ENCODE results near the gene ZBTB44.
"Not testable (repeated sequence)": the region's sequence is repeated elsewhere in the genome, so short reads cannot be mapped to it uniquely, and the experiment has no call there.

Gene ZBTB44

GRCh38 chr11:130314750-130315285, at the start of gene ZBTB44:
ZBTB44 (minus strand) TSS chr11:130314917; CDS start chr11:130261873, 53,044 bp downstream.
- peak; percentile 91 for DNase-seq

DNA sequence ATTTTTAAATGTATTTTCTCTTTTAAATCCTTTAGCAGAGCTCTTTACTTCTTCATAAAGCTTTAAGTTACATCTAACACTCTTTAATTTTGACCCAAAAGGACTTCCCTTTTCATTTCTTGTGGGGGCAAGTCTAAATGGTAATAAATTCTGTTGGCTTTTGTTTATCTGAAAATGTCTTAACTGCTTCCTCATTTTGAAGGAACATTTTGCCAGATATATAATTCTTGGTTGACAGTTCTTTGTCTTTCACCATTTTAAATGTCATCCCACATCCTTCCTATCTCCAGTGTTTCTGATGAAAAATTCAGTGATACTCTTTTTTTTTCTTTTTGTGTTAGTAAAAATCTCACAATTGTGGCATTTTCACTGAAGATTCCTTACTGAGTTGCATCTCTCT, 44.7 kb upstream of the ZBTB44 start:
- DNase-seq: no peak

DNA sequence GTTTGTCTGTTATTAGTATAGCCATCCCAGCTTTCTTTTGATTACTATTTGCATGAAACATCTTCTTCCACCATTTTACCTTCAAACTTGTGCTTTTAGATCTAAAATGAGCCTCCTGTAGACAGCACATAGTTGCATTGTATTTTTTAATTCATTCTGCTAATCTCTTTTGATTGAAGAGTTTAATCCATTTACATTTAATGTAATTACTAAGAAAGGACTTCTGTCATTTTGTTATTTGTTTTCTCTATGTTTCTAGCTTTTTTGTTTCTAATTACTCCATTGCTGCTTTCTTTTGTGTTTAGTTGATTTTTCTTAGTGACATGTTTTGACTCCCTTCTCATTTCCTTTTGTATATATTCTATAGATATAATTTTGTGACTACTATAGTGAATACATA, 43.7 kb upstream of the ZBTB44 start:
- no peak for DNase-seq

GRCh38 chr11:130347261-130347660, 32.5 kb upstream of the ZBTB44 start:
- no peak for DNase-seq

DNA sequence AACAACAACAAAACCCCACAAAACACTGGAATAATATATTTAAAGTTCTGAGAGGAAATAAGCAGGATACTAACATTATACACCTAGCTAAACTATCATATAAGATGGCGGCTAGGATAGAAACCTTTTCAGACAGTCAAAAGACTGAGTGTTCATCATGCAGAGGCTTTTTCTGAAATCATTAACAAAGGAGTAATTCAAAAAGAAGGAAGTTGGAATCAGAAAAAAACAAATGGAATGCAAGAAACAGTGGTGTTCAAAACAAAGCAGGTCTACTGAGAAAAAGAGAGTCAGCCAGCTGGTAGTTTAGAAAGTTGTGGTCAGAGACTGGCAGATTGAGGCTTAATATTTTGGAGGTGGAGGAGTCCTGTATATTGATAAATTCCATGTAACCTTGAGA, 30.1 kb upstream of the ZBTB44 start:
- no peak for DNase-seq

- DNase-seq: no peak
These were observed 26.1 kb upstream of the ZBTB44 start for GRCh38 chr11:130340671-130341319.

- DNase-seq: no peak
These were observed 23.9 kb upstream of the ZBTB44 start for GRCh38 chr11:130338667-130339066.

DNA sequence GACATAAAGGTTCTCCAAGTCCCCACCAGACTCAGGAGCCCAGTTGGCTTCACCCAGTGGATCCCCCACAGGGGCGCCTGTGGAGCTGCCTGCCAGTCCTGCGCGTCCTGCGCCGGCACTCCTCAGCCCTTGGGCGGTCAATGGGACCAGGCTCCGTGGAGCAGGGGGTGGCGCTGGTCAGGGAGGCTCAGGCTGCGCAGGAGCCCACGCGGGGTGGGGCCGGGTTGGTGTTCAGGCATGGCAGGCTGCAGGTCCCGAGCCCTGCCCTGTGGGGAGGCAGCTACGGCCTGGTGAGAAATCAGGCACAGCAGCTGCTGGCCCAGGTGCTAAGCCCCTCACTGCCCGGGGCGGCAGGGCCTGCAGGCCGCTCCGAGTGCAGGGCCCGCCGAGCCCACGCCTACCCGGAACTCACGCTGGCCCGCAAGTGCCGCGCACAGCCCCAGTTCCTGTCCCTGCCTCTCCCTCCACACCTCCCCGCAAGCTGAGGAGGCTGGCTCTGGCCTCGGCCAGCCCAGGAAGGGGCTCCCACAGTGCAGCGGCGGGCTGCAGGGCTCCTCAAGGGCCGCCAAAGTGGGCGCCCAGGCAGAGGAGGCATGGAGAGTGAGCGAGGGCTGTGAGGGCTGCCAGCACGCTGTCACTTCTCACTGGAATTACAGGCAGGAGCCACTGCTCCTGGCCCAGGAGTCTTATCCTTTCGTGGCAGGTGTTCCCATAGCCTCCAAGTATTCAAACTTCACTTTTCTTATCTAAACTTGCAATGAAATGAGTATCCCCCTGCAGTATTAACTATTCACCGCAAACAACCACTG, 22.8 kb upstream of the ZBTB44 start:
- DNase-seq: no peak

GRCh38 chr11:130331397-130331796, 16.7 kb upstream of the ZBTB44 start:
- not testable (repeated sequence) for DNase-seq

GRCh38 chr11:130330101-130330684, 15.5 kb upstream of the ZBTB44 start:
- no peak for DNase-seq

GRCh38 chr11:130328420-130328819, 13.7 kb upstream of the ZBTB44 start:
- no peak for DNase-seq

DNA sequence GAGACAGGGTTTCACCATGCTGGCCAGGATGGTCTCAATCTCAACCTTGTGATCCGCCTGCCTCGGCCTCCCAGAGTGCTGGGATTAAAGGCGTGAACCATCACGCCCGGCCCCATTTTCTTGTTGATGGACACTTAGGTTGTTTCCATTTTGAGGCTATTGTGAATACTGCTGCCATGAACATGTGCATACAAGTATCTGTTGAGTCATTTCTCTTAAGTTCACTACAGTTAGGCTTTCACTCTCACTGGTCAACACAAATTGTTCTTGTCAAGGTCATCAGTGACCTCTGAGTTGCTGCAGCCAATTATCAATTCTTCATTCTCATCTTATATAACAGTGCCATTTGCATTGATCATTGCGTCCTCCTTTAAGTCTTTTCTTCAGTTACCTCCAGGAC, 13.0 kb upstream of the ZBTB44 start:
- DNase-seq: no peak

DNA sequence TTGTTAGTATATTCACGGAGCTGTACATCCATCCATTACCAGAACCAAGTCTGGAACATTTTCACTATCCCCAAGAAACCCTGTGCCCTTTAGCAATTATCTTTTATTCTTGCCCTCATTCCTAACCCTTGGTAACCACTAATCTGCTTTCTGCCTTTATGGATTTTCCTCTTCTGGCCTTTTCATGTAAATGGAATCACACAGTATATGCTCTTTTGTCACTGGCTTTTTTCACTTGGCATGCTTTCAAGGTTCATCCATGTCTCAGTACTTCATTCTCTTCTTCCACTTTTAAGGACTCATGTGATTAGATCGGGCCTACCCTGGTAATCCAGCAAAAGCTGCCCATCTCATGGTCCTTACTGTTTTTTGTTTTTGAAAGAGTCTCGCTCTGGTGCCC, 11.0 kb upstream of the ZBTB44 start:
- no peak for DNase-seq

DNA sequence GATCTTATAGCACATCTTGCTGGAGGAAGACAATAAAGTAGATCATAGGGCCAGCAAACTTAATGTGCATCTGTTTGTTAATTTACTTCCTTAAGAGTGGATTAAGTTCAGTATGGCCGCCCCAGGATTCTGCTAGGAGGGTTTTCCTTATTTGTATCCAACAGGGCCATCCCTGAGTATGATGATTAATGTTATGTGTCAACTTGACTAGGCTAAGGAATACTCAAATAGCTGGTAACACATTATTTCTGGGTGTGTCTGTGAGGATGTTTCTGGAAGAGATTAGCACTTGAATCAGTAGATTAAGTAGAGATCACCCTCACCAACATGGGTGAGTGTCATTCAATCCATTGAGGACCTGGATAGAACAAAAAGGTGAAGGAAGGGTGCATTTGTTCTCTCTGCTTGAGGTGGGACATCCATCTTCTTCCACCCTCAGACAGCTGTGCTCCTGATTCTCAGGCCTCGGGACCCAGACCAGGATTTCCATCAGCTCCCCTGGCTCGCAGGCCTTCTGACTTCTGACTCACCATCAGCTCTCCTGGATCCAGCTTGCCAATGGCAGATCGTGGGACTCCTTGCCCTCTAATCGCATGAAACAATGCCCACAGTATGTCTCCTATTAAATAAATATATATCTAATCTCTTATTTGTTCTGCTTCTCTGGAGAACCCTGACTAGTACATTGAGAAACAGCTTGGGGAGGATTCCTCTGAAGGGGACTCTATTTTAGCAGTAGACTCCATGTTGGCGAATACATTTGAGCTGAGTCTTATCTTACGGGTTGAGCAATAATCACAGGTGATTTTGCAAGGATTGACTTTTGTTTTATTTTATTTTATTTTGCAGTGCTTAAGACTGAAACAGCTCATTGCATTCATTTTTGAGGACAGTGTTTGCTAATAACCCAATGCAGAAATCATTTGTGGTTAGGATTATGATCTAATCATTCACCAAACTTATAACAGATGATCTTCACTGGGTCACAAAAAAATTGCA, 9.0 kb upstream of the ZBTB44 start:
- DNase-seq: no peak

DNA sequence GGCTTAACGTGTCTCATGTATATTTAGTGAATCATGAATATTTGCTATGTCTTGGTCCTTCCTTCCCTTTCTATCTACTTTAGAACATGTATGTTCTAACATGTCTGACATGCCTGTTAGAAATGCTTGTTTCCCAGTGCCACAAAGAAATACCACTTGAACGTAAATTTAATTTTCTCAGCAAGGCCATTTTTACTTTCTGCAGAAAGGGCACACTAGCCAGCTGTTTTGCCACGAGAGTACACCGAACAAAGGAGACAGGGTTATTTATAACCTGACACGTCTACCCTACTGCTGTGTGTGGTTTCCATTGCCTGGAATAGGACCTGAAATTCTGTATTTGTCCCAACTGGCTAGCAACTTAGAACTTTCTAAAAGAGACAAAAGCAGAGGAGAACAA, 7.4 kb upstream of the ZBTB44 start:
- no peak for DNase-seq

DNA sequence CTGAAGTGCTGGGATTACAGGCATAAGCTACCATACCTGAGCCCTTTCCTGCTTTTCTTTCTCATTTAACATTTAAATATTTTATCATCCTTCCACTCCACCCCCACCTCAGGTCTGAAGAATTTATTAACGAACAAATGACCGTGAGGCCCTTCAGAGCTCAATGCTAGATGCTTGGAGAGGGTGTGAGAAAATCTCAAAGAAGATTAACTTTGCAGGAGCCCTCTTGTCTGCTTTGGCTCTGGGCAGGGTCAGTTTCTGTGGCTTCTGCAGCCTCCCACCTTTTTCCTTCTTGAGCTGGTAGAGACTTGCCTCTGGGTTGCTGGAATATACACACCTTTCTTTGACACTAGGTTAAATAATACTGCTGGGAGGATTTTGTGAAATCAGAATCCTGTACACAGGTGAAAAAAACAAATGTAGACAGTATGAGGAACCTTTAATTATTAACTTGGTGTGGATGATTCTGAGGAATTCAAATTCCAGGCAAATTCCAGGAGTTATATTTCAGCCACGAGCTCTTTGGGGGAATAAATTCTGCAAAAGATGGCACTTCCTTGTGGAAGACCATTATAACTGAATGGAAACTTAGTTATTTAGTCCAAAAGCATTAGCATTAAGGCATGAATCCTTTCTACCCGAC, 3.4 kb upstream of the ZBTB44 start:
- no peak for DNase-seq

GRCh38 chr11:130315354-130315970, 745 bp upstream of the ZBTB44 start:
- DNase-seq: peak; percentile 62

DNA sequence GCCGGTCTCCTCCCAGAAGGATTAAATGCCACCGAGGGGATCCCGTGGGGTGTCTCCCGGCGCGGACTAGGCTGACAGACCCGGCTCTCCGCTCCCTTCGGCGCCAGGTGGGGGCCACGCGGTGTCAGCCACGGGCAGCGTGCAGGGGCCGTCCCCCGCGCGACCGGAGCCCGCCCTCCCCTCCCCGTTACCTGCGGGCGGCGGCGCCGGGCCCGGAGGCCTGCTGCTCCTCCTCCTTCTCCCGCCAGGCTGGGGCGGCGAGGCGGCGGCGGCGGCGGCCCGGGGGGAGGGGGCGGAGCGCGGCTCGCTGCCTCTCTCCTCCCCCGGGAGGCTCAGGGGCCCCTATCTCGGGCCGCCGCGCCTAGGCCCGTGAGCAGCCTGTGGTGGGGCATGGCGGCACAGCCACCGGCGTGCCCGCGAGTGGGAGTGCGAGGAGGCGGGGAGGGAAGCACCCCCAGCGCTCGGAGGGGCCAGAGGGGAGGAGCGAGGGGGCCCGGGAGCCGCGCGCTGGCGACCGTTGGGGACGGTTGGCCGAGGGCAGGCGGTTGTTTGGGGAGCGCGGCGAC, 450 bp downstream of the ZBTB44 start:
- DNase-seq: peak; percentile 72

DNA sequence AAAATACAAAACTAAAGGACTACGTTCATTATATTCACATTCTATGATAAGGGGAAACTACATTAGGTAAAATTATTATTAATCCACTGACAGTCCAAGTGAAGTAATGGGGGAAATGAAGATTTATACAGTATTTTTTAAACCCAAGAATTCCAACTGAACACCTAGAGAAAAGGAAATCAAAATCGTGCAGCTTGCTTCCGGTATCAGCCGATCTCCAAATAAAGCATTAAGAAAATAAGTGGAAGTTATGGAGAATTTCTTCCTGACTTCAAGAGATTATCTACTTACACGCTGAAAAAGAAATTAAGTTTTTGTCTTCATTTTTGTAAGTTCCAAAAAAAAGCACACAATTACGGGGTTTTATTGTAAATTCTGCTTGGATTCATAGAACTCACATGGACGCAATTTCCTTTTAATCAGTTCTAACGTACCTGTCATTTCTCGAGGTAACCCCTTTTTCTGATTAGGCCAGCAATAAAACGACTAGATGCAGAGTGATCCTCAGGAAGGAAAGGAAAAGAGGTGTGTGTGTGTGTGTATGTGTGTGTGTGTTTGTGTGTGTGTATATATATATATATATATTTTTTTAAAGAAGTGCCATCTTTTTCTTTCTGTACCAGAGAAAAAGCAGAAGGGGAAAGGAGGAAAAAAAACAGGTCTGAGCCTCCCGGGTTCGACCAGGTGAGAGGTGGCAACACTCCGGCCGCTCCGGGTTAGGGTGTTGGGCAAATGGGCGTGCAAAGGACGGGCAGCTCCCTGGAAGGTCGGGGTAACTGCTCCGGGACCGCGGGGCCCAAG, 1.1 kb downstream of the ZBTB44 start:
- DNase-seq: no peak

- no peak for DNase-seq
These were observed 2.7 kb downstream of the ZBTB44 start for GRCh38 chr11:130312046-130312445.
